K562 (cell line): ENCODE data around the gene TRPV6. TPM values are rescaled to one million over a fixed set of nuclear protein-coding genes. Genes with fewer than 3 reads are reported as not detected.

Experiments used
- HLTF ChIP-seq: fragments of 450-650 bp; IDR thresholded peaks from 2 replicates; pipeline ENCODE4 v1.6.1; 2016
- MCM3 ChIP-seq: fragments of 450-650 bp; IDR thresholded peaks from 2 replicates; pipeline ENCODE4 v1.6.1; 2016
- SIN3B ChIP-seq: fragments of 450-650 bp; IDR thresholded peaks from 2 replicates; pipeline ENCODE4 v1.6.1; 2017; ENCODE audit warnings: low read depth, mild to moderate bottlenecking, moderate library complexity
- TRIM24 ChIP-seq, 2 experiments: fragments of 450-650 bp; IDR thresholded peaks; 2 replicates each; pipeline ENCODE4 v1.6.1; 2016
- ZBTB26 ChIP-seq: fragments of 450-650 bp; formaldehyde crosslinking; IDR thresholded peaks from 2 replicates; pipeline ENCODE4 v1.4.0; 2022; ENCODE audit warnings: missing genetic modification characterization
- ZBTB40 ChIP-seq, 2 experiments: fragments of 450-650 bp in 1 of 2; sonication (generic) in 1 of 2; formaldehyde crosslinking in 1 of 2; IDR thresholded peaks; 2 replicates each; pipeline versions ENCODE4 v1.7.1 to v1.9.0; 2016 to 2022; ENCODE audit warnings: inconsistent platforms in 1 of 2, mild to moderate bottlenecking in 1 of 2, missing genetic modification reagents in 1 of 2
- polyA plus RNA-seq, 8 experiments: library from polyadenylated mRNA; depleted of rRNA in 4 of 8; stranded (reverse) in 5 of 8; unstranded in 3 of 8; fragments of >200 nt; fragmentation: Nextera tagmentation in 2 of 8; fragmentation: Illumina TruSeq in 1 of 8; extraction: Ambion mirVana in 2 of 8; extraction: Trizol in 1 of 8; gene quantifications; 2 replicates each; pipeline versions ENCODE4 v1.2.1 to v1.2.3, GENCODE V29; 2011 to 2014; ENCODE audit warnings: inconsistent platforms in 1 of 8, missing spikeins in 1 of 8
- total RNA-seq, 7 experiments: library from RNA; depleted of rRNA in 6 of 7; stranded (reverse); fragments of >200 nt in 6 of 7; fragmentation: Illumina TruSeq in 2 of 7; extraction: Trizol in 2 of 7; gene quantifications; 2 replicates each; pipeline versions ENCODE4 v1.2.1 to v1.2.3, GENCODE V29; 2011 to 2021; ENCODE audit warnings: low replicate concordance in 1 of 7

Gene TRPV6
- total and polyA plus RNA-seq, 9 of the 15 experiments (the other 6 are each of a cell fraction or from before 2014, with no cell fraction given): 0.04 to 0.36 (median 0.11) TPM

DNA sequence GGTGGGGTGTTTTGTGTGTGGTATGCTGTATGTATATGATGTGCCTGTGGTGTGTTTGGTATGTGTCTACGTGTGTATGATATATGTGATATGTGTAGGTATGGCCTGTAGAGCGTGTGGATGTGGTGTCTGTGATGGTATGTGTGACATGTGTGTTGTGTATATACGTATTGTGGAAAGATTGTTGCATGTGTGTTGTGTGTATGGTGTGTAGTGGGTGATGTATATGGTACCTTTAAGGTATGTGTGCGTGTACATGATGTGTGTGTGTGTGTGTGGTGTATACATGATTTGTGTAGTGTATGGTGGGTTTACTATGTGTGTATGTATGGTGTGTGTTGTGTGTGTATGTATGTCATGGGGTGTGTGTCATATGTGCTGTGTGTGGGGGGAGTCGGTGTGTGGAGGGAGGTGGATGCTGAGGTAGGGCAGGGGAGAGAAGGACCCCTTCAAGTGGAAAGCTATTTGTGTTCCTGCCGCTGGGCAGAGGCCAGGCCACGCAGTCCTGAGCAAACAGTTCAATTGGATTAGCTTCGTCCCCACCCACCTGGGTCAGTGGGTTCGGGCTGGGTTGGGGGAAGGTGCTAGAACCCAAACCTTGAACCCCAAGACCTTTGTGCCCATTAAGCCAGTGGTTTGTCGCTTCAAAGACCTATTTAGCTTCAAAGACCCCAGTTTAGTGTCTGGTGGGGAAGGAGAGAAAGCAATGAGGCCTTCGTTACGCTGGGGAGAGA lies 1.9 kb upstream of the TRPV6 start (continued):
- TF ChIP-seq ZBTB40 (IDR thresholded peaks at IDR 0.05) (no peak), ZBTB40 (CRISPR knock-in tag; IDR thresholded peaks at IDR 0.05) (peak; percentile 23; the same call in 1 of the 2 replicates), HLTF (peak; percentile 50; the same call in 1 of the 2 replicates), ZBTB26 (peak; percentile 53; the same call in 1 of the 2 replicates), MCM3 (peak; percentile 56; the same call in 1 of the 2 replicates), SIN3B (no peak), TRIM24 (IDR thresholded peaks at IDR 0.05) (0 out of 4 replicates have a peak, but pooled peaks of 1 of the 2 experiments have one; percentile 16)
- TF ChIP-seq, all 486 proteins: peak for 8
